Midbrain (tissue), 1 donor: ENCODE results near the gene SLC25A4.
A peak's percentile ranks its signal among the peaks of the same experiment; 100 is the strongest.
"Not testable (repeated sequence)": the region's sequence is repeated elsewhere in the genome, so short reads cannot be mapped to it uniquely, and the experiment has no call there.

Experiments
- DNase-seq: peaks from one replicate; lab custom pipeline; 2025; lab: John Stamatoyannopoulos, UW

The SLC25A4 gene

GRCh38 chr4:185183622-185184281 is 40.7 kb downstream of the SLC25A4 start:
- DNase-seq: peak; percentile 89

- no peak for DNase-seq
These were observed 43.7 kb downstream of the SLC25A4 start for GRCh38 chr4:185186769-185187168.

DNA sequence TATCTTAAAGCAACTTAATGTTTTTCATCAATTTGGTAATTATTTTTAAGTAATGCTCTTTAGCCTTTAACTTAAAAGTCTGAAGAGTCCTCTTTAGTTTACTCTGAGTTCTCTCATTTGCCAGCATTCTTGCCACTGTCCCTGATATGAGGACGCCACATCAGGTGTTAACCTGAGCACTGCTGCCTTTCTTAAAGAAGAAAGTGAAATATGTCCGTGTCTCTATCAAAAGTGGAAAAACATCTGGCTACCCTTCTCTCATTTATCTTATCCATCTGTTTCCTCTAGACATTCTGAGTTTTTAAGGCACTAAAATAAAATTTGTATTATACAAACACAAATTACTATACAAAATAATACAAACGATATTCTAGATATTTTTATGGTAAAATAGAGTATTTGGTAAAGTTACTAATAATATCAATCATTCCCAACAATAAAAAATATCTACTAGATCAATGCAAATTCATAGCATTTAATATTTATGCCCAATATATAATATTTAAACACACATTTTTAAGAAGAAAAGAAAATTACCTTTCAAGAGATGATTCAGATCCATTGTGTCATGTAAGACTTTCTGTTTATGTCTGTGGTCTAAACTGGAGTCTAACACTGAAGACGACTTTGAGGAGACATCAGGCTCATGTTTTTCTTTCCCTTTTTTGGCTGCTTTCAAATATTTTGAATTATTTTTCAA is 46.7 kb downstream of the SLC25A4 start:
- no peak for DNase-seq

DNA sequence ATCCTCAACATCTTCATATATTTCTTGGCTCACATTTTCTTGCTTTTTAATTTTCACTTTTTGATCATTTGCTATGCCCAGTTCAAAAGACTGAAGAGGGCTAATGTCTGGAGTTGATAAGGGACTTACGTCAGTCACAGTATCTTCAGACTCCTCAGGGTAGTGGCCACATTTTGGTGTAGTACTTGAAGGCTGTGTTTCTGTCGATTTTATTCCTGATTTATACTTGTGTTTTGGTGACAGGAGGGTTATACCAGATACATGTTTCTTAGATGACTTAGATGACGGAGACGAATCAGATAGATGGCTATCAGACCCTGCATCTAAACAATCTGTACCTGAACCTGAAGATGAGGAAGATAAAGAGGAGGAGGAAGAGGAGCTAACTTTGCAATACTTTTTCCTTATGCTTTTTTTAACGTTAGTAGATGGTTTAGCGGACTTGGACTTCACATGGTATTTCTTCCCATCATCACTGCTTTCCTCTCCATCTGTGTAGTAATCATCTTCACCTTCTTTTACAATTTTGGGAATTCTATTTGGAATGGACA is 47.3 kb downstream of the SLC25A4 start:
- no peak for DNase-seq

GRCh38 chr4:185192059-185192458 is 49.0 kb downstream of the SLC25A4 start:
- no peak for DNase-seq

GRCh38 chr4:185194924-185195888 is 52.1 kb downstream of the SLC25A4 start:
- DNase-seq: no peak

DNA sequence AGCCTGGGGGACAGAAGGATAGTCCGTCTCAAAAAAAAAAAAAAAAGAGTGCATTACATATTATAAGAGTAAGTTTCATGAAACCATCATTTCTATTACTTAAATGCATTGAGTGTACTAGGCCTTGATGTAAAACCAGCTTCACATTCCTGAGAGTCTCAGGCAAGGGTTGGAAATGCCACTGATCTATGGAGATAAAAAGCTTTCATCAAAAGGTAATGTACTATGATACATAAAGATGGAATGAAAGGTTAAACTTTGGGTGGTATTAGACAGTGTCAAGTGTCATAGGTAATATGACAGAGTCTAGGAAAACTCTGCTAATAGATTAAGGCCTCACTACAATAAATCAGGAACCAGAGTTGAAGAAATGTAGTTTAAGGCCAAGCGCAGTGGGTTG is 53.4 kb downstream of the SLC25A4 start:
- no peak for DNase-seq

DNA sequence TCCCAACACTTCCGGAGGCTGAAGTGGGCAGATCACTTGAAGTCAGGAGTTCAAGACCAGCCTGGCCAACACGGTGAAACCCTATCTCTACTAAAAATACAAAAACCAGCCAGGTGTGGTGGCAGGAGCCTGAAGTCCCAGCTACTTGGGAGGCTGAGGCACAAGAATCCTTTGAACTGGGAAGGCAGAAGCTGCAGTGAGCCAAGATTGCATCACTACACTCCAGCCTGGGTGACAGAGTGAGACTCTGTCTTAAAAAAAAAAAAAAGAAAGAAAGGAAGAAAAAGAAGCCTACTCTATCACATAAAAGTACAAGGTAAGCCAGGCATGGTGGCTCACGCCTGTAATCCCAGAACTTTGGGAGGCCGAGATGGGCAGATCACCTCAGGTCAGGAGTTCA is 55.1 kb downstream of the SLC25A4 start:
- not testable (repeated sequence) for DNase-seq
